ENCODE results near the gene HCRTR1.
A peak's percentile ranks its signal among the peaks of the same experiment; 100 is the strongest.

Gene HCRTR1

DNA sequence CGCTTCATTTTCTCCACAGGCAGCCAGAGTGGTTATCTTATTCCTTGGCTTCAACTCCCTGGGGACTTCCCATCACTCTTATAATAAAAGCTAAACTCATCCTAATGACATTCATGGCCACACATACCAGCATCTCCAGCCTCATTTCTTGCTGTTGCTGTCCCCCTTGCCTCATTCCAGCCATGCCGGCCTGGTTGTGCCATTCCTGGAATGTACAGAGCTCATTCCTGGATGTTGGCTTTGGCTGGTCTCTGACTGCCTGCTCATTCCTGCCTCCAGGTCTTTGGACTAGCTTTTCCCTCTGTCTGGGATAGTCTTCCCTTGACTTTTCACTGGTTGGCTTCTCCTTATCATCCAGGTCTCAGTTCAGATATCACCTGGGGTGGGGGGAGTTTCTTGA lies 29.6 kb downstream of the HCRTR1 start:
- Histone ChIP-seq H3K4me2 (ENCODE audit: low read length) (no peak overlapping the region), H3K27ac (no peak overlapping the region), H3K27me3 (ENCODE audit: control insufficient read depth, insufficient read depth, low read length) (no peaks in the 10 kb centered on the region), H3K4me3 (ENCODE audit: low read depth, low read length) (no peak overlapping the region), H3K9me3 (ENCODE audit: control insufficient read depth, low read length) (no peaks in the 10 kb centered on the region), H2AFZ (no peak overlapping the region), H3K4me1 (peaks cover 14% of the 10 kb centered on the region), H3K36me3 (ENCODE audit: control insufficient read depth, insufficient read depth, low read length) (no peaks in the 10 kb centered on the region), H3K79me2 (peaks cover 20% of the 10 kb centered on the region), H3K9ac (no peak overlapping the region)
- TF ChIP-seq, protein P1, sequence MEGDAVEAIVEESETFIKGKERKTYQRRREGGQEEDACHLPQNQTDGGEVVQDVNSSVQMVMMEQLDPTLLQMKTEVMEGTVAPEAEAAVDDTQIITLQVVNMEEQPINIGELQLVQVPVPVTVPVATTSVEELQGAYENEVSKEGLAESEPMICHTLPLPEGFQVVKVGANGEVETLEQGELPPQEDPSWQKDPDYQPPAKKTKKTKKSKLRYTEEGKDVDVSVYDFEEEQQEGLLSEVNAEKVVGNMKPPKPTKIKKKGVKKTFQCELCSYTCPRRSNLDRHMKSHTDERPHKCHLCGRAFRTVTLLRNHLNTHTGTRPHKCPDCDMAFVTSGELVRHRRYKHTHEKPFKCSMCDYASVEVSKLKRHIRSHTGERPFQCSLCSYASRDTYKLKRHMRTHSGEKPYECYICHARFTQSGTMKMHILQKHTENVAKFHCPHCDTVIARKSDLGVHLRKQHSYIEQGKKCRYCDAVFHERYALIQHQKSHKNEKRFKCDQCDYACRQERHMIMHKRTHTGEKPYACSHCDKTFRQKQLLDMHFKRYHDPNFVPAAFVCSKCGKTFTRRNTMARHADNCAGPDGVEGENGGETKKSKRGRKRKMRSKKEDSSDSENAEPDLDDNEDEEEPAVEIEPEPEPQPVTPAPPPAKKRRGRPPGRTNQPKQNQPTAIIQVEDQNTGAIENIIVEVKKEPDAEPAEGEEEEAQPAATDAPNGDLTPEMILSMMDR (IDR thresholded peaks at IDR 0.05), result no peak

DNA sequence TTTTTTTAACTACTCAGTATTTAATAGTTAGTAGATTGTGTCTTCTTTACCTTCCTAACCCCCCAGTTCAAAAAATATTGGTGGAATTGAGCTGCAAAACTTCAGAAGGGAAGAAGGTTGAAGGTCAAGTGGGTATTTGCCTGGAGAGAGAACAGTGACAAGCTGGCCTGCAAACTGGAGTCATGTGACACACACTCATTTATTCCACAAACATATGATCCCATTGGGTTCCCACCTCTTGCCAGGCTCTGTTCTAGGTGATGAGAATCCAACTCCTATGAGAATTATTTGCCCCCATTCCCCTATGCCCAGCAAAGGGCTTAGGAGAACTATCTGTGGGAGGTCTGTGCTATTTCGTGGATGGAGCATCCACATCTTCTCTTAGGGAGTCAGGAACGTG lies 30.7 kb downstream of the HCRTR1 start:
- Histone ChIP-seq H3K4me3 (ENCODE audit: low read depth, low read length) (no peak overlapping the region), H2AFZ (no peak overlapping the region), H3K4me2 (ENCODE audit: low read length) (no peak overlapping the region), H3K27me3 (ENCODE audit: control insufficient read depth, insufficient read depth, low read length) (no peaks in the 10 kb centered on the region), H3K79me2 (peaks cover 14% of the 10 kb centered on the region), H3K4me1 (peaks cover 13% of the 10 kb centered on the region), H3K36me3 (ENCODE audit: control insufficient read depth, insufficient read depth, low read length) (no peaks in the 10 kb centered on the region), H3K27ac (peak overlapping the region; percentile 20), H3K9me3 (ENCODE audit: control insufficient read depth, low read length) (no peaks in the 10 kb centered on the region), H3K9ac (no peak overlapping the region)
- TF ChIP-seq, protein P1 (IDR thresholded peaks at IDR 0.05), result no peak

DNA sequence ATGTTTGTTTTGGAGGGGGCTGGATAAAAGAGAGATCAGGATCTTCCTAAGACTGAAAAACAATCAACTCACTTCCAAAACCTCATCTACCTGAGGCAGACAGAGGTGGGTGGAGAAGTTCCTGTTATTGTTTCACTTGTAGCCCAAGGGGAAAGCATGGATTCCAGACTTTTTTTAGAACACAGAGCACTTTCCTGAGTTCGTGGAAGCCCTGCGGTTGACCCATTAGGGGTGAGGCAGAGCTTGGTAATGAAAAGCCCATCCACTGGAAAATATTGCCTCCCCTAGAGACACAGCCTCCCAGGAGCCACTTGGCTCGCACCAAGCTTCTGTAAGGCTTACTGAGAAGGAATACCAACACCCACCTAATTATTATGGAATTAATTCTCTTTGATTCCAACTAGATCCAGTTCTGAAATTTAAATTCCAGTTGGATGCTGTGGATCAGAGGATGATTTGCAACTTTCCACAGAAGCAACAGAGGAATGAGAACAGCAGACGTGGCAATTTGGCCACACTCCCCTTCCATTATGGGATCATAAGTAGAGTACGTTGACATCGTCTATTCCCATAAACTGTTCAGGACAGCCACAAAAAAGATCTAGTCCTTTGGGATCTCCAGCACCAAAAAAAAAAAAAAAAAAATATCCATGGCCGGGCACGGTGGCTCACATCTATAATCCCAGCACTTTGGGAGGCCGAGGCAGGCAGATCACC lies 31.3 kb downstream of the HCRTR1 start:
- Histone ChIP-seq H3K4me2 (ENCODE audit: low read length) (no peak overlapping the region), H3K27ac (peak overlapping the region; percentile 20), H3K4me3 (ENCODE audit: low read depth, low read length) (no peak overlapping the region), H3K27me3 (ENCODE audit: control insufficient read depth, insufficient read depth, low read length) (no peaks in the 10 kb centered on the region), H3K9ac (no peak overlapping the region), H2AFZ (no peak overlapping the region), H3K9me3 (ENCODE audit: control insufficient read depth, low read length) (no peaks in the 10 kb centered on the region), H3K36me3 (ENCODE audit: control insufficient read depth, insufficient read depth, low read length) (no peaks in the 10 kb centered on the region), H3K4me1 (peaks cover 7% of the 10 kb centered on the region), H3K79me2 (peaks cover 8% of the 10 kb centered on the region)
- TF ChIP-seq, protein P1 (IDR thresholded peaks at IDR 0.05), result no peak

DNA sequence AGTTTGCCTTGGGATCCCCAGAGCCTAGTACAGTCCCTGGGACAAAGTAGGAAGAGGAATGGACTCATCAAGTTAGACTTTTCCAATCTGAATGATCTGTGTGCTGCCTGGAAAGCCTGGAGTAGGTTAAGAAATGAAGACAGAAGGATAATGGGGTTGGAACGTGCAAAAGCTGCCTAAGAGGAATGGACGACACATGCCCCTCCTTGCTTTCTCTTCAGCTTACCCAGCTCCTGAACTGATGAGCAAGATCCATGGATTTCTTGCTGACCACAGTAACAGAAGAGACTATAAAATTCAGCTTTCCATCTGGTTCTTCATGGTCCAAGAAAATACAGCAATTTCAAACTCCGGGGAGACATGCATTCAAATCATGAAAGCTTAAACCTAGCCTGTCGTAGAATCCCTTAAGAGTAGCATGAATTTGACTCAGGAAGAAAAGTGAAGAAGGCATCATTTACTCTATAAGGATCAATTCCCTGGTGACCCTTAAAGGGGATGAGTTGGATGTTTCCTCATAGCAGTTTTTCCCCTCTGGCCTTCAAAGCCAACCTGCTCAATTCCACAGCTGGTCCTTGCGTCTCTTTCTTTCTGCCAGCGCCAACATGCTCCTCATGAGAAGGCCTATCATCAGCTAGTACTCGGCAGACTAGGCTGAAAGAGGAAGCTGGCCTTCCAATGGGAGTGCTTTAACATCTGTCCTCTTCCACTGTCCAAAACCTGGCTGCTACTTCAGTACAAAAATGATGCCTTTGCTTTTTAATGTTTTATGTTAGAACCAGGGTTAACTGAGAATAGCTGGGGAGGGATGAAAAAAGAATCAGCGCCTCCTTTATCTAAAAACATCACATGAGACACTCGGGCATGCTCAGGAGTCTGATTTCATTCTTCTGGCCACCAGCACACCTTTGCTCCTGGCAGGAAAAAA lies 32.9 kb downstream of the HCRTR1 start:
- H3K4me2 ChIP-seq (ENCODE audit: low read length), result peak overlapping the region; percentile 46
- no peak overlapping the region for H3K9ac ChIP-seq
- H3K9me3 ChIP-seq (ENCODE audit: control insufficient read depth, low read length), result no peaks in the 10 kb centered on the region
- no peaks in the 10 kb centered on the region for H3K27me3 ChIP-seq (ENCODE audit: control insufficient read depth, insufficient read depth, low read length)
- peaks cover 6% of the 10 kb centered on the region for H3K4me1 ChIP-seq
- TF ChIP-seq, protein P1 (IDR thresholded peaks at IDR 0.05), result no peak
- peak overlapping the region; percentile 66 for H2AFZ ChIP-seq
- H3K79me2 ChIP-seq, result no peaks in the 10 kb centered on the region
- H3K36me3 ChIP-seq (ENCODE audit: control insufficient read depth, insufficient read depth, low read length), result no peaks in the 10 kb centered on the region
- H3K27ac ChIP-seq, result peak overlapping the region; percentile 54
- H3K4me3 ChIP-seq (ENCODE audit: low read depth, low read length), result no peak overlapping the region

All from parathyroid adenoma (tissue), 2 donors.